Gastroesophageal sphincter (tissue), 4 donors: ENCODE data around the gene KRT71. TPM values are rescaled to one million over a fixed set of nuclear protein-coding genes. Genes with fewer than 3 reads are reported as not detected.

ENCODE experiments used
- ATAC-seq: fragments of 150-250 bp; one replicate; pipeline ENCODE4 v1.9.1; 2016; ENCODE audit warnings: mild to moderate bottlenecking, moderate library complexity
- H3K27ac ChIP-seq, 4 donors: fragments of 200-600 bp; sonication (generic) in 3 of 4; 1 replicate in 3 of 4; 2 replicates in 1 of 4; pipeline ENCODE4 v1.5.1; 2016 to 2019
- H3K27me3 ChIP-seq: fragments of 200-600 bp; sonication (generic); one replicate; pipeline ENCODE4 v1.5.1; 2019
- H3K36me3 ChIP-seq, 2 donors: fragments of 200-600 bp; sonication (generic); one replicate each; pipeline ENCODE4 v1.5.1; 2019; ENCODE audit warnings: control low read depth in 1 of 2
- H3K4me1 ChIP-seq, 3 donors: fragments of 200-600 bp; sonication (generic); 1 replicate in 2 of 3; 2 replicates in 1 of 3; pipeline ENCODE4 v1.5.1; 2016 to 2019; ENCODE audit warnings: control low read depth in 2 of 3
- H3K4me3 ChIP-seq, 2 donors: fragments of 200-600 bp; sonication (generic); one replicate each; pipeline ENCODE4 v1.5.1; 2019; ENCODE audit warnings: mild to moderate bottlenecking in 1 of 2, moderate library complexity in 1 of 2
- H3K9me3 ChIP-seq, 3 donors: fragments of 200-600 bp; sonication (generic); one replicate each; pipeline ENCODE4 v1.5.1; 2017 to 2019; ENCODE audit warnings: control low read depth in 2 of 3
- EP300 ChIP-seq: sonication (generic); formaldehyde crosslinking; IDR thresholded peaks from one replicate; pipeline ENCODE4 v1.6.1; 2017; ENCODE audit warnings: antibody characterized with exemption, mild to moderate bottlenecking
- POLR2A ChIP-seq, 2 donors: fragments of 450-650 bp; IDR thresholded peaks; one replicate each; pipeline ENCODE4 v1.6.1; 2017; ENCODE audit warnings: antibody characterized with exemption in 2 of 2, mild to moderate bottlenecking in 2 of 2, moderate library complexity in 1 of 2
- POLR2AphosphoS5 ChIP-seq: sonication (generic); formaldehyde crosslinking; IDR thresholded peaks from one replicate; pipeline ENCODE4 v1.6.1; 2017; ENCODE audit warnings: antibody characterized with exemption
- WGBS, 2 donors: methylation state at CpG; one replicate each; pipeline ENCODE4 v1.1.5; 2018; ENCODE audit warnings: low coverage in 1 of 2; 5-methylcytosine and 5-hydroxymethylcytosine counted together
- total RNA-seq, 4 donors: library from RNA; depleted of rRNA; stranded (reverse); fragments of >200 nt; gene quantifications; one replicate each; pipeline ENCODE4 v1.1.0, GENCODE V29; 2016
- TF ChIP-seq, protein P1 (sequence below), 4 experiments: fragments of 200-600 bp in 2 of 4; fragments of 450-650 bp in 2 of 4; sonication (generic) in 1 of 4; IDR thresholded peaks; one replicate each; pipeline ENCODE4 v1.5.1; 2017 to 2019; ENCODE audit warnings: antibody characterized with exemption in 4 of 4, mild to moderate bottlenecking in 2 of 4, moderate library complexity in 2 of 4

Gene KRT71
- total RNA-seq, 4 donors from 2014 or later = not detected

DNA sequence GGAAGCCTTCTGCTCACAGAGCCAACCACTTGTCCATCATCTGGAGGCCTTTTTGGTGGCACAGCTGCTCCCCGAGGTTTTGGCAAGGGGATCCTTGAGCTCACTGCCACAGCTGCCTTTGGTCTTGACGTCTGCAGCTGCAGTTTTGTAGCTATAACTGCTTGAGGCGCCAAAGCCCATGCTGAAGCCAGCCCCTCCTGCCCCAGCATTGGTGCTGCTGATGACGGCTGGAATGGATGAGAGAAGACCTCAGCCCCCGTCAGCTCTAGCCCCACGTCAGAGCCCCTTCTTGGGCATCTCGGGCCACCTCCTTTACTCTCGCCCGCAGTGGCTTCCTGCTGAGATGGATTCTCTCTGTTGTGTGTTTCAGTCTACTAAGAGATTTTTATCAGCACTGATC lies 33.0 kb upstream of the KRT71 start:
- Histone ChIP-seq H3K27ac (no peak overlapping the region), H3K4me1 (no peaks in the 10 kb centered on the region), H3K27me3 (no peaks in the 10 kb centered on the region), H3K36me3 (no peaks in the 10 kb centered on the region), H3K9me3 (no peaks in the 10 kb centered on the region), H3K4me3 (no peak overlapping the region)
- TF ChIP-seq POLR2AphosphoS5 = no peak
- TF ChIP-seq, protein P1, sequence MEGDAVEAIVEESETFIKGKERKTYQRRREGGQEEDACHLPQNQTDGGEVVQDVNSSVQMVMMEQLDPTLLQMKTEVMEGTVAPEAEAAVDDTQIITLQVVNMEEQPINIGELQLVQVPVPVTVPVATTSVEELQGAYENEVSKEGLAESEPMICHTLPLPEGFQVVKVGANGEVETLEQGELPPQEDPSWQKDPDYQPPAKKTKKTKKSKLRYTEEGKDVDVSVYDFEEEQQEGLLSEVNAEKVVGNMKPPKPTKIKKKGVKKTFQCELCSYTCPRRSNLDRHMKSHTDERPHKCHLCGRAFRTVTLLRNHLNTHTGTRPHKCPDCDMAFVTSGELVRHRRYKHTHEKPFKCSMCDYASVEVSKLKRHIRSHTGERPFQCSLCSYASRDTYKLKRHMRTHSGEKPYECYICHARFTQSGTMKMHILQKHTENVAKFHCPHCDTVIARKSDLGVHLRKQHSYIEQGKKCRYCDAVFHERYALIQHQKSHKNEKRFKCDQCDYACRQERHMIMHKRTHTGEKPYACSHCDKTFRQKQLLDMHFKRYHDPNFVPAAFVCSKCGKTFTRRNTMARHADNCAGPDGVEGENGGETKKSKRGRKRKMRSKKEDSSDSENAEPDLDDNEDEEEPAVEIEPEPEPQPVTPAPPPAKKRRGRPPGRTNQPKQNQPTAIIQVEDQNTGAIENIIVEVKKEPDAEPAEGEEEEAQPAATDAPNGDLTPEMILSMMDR (IDR thresholded peaks at IDR 0.05) = no peak
- no peak for TF ChIP-seq EP300
- no peak for TF ChIP-seq POLR2A (IDR thresholded peaks at IDR 0.05)
- ATAC-seq = no peak
- 58% methylated on average over 8 of the region's 9 CpGs; no CpG with 5 or more reads in 1 of the 2 donors for WGBS, 2 donors

DNA sequence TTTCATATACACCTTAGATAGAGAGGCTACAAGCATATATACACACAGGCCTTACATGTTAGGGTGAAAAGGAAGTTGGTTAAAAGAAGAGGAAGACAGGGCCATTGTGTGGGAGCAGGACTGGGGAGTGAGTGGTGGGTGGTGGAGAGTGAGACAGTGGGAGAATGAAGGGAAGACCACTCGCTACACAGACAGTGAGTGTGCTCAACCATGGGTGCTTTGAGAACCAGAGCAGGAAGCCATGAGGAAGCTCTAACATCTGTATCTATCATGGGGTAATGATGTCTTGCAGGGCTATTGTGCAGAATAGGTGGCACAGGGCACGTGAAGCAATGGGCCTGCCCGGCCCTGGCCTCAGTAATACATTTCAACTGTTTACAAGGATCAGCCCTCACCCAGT lies 32.1 kb upstream of the KRT71 start:
- TF ChIP-seq EP300 = no peak
- TF ChIP-seq POLR2AphosphoS5 = no peak
- TF ChIP-seq, protein P1 (IDR thresholded peaks at IDR 0.05) = no peak
- TF ChIP-seq POLR2A (IDR thresholded peaks at IDR 0.05) = no peak
- Histone ChIP-seq H3K36me3 (no peaks in the 10 kb centered on the region), H3K4me1 (no peaks in the 10 kb centered on the region), H3K27ac (no peak overlapping the region), H3K4me3 (no peak overlapping the region), H3K9me3 (no peaks in the 10 kb centered on the region), H3K27me3 (no peaks in the 10 kb centered on the region)
- ATAC-seq = no peak
- WGBS, 2 donors = 80 to 86% methylated on average over 1 to 3 of the region's 3 CpGs

DNA sequence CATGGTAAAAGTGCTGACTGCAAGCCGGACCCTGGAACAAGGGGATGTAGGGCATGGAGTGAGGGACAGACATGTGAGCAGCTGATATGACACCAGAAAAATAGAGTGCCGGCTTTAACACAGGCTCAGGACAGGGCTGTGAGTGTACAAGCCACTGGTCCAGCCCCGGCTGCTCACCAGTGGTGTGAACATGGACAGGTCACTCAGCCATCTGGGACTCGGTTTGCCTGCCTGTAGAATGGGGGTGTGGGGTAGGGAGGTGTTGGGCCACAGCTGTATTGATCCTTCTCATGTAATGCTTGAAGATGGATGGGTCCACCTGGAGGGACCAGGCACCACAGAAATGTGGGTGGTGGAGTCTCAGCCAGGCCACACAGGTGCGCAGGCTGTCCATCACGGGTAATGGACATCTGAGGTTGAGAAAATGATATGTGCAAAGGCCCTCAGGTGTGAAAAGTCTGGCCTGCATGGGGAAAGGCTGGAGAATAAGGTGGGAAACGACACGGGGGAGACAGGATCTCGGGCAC lies 31.3 kb upstream of the KRT71 start:
- no peak overlapping the region for H3K27ac ChIP-seq
- 80 to 85% methylated on average over 1 to 5 of the region's 9 CpGs for WGBS, 2 donors
- H3K9me3 ChIP-seq = no peaks in the 10 kb centered on the region
- TF ChIP-seq POLR2A (IDR thresholded peaks at IDR 0.05) (no peak), POLR2AphosphoS5 (no peak), EP300 (no peak)
- TF ChIP-seq, protein P1 (IDR thresholded peaks at IDR 0.05) = no peak
- H3K27me3 ChIP-seq = no peaks in the 10 kb centered on the region
- H3K36me3 ChIP-seq = no peaks in the 10 kb centered on the region
- no peak for ATAC-seq
- H3K4me1 ChIP-seq = no peaks in the 10 kb centered on the region
- no peak overlapping the region for H3K4me3 ChIP-seq

GRCh38 chr12:52582971-52583456 lies 30.1 kb upstream of the KRT71 start:
- no peaks in the 10 kb centered on the region for H3K36me3 ChIP-seq
- no peak overlapping the region for H3K4me3 ChIP-seq
- TF ChIP-seq POLR2A (IDR thresholded peaks at IDR 0.05) (no peak), POLR2AphosphoS5 (no peak)
- TF ChIP-seq, protein P1 (IDR thresholded peaks at IDR 0.05) = peak; percentile 26 to 78 (median 69)
- no peak overlapping the region for H3K27ac ChIP-seq
- H3K9me3 ChIP-seq = no peaks in the 10 kb centered on the region
- H3K4me1 ChIP-seq = no peaks in the 10 kb centered on the region
- WGBS, 2 donors = 15 to 27% methylated on average over 2 to 3 of the region's 7 CpGs
- no peaks in the 10 kb centered on the region for H3K27me3 ChIP-seq
- peak; percentile 49 for ATAC-seq

- Histone ChIP-seq H3K27ac (no peak overlapping the region), H3K27me3 (no peaks in the 10 kb centered on the region), H3K4me3 (no peak overlapping the region), H3K4me1 (no peaks in the 10 kb centered on the region), H3K9me3 (no peaks in the 10 kb centered on the region), H3K36me3 (no peaks in the 10 kb centered on the region)
- TF ChIP-seq, protein P1 (IDR thresholded peaks at IDR 0.05) = no peak
- no peak for TF ChIP-seq POLR2A (IDR thresholded peaks at IDR 0.05)
- no peak for TF ChIP-seq POLR2AphosphoS5
- no peak for TF ChIP-seq EP300
- ATAC-seq = no peak
- 86% methylated on average over 2 of the region's 2 CpGs; no CpG with 5 or more reads in 1 of the 2 donors for WGBS, 2 donors
Measured at GRCh38 chr12:52582486-52582885, 29.5 kb upstream of the KRT71 start.
